Mucosa of gallbladder (tissue), 1 donor: ENCODE data around the gene UNC5A. TPM values are rescaled to one million over a fixed set of nuclear protein-coding genes. Genes with fewer than 3 reads are reported as not detected.

Source experiments
- DNase-seq: peaks from one replicate; pipeline ENCODE4 v3.0.0-alpha.2; 2020; ENCODE audit warnings: low spot score
- total RNA-seq: library from RNA; stranded (reverse); gene quantifications from one replicate; pipeline ENCODE4 v1.2.1, GENCODE V29; 2021
- donor health status: DM: no; HTN: no; CAD: no.

UNC5A gene
- total RNA-seq, 1 donor from 2014 or later: 0.14 TPM

DNA sequence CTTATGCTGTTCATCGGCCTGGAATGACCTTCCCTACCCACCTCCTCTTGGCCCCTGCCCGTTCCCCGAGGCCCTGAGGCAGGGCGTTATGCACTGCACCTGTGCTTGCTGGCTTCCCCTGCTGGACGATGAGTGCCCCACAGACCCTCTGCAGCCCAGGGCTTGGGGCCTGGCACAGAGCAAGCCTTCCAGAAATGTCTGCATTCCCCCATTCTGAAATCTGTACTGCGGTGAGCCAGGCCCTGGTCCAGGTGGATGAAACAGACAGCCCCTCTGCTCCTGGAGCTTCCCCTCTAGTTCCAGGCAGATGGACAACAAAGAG lies 35.0 kb downstream of the UNC5A start:
- no peak for DNase-seq

DNA sequence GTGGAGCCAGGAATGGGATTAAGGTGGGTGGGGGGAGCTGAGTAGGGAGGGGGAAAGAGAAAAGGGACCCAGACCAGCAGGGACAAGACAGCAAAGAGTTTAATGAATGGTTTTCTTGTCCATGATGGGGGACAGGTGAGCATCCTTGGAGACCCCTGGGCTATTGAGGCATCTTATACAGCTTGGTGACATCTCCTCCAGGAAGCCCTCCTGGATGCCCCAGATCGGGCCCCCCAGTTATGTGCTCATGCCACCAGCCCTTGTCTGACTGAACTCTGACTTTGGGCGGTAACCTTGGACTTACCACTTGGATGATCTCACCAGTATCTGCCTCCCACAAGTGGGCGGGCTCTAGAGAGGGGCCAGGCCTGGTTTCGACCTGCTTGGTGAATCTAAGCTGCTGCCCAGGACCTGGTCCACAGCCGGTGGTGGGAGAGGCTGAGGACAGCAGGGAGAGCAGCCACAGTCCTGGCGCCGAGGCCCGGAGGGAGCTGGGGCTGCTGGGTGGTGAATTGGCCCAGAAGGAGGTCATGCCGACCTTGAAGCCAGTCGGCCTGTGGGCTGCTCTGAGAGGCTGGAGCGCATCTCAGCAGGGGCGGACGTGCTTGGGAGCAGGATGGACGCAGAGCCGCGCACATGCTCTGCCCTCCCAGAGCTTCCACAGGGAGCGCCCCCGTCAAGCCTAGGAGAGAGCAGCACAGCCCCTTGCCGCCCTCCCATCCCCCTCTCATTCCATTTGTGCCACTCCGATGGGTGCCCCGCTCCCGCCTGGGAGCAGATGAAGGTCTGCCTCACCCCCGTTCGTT lies 36.2 kb downstream of the UNC5A start:
- DNase-seq: no peak

DNA sequence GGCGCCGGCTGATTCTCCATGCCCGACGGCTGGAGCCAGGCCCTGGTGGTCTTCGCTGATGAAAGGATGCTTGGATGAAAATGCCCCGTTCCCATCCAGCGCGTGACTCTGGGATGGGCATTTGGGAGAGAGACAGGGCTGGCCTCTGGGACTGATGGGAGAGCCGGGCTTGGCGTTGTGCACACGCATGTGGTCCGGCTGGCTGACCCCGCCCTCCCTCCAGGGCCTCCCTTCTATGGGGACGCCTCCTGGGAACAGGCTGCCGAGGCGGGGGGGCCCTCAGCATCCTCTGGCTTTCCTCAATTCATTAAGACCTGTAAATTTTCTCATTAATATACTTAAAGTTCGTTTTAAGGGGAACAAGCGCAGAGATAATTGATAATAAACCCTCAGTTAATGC lies 36.8 kb downstream of the UNC5A start:
- no peak for DNase-seq

DNA sequence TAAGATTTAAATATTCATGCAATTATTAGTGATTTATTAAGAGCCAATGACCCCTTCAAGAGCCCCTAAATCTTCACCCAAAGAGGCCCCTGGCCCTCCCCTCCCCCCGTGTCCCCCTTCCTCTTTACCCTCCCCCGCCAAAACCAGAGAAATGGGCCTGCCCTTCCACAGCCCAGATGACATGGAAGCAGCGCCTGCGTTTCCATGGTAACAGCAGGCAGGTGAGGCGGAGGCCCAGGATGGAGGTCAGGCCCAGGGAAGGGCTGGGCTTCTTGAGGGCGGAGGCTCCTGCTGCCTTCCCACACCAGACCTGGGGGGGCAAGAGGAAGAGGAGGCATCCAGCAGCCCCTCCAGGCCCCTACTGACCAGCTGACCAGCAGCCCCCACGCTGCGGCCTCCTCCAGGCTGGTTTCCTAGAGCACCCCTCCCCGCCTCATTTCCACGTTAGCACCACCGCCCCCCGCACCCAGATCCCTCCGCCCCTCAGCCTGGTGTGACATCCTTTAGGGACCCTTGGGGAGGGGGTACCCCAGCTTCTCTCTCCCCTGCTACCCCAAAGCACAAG lies 37.4 kb downstream of the UNC5A start:
- DNase-seq: no peak

DNA sequence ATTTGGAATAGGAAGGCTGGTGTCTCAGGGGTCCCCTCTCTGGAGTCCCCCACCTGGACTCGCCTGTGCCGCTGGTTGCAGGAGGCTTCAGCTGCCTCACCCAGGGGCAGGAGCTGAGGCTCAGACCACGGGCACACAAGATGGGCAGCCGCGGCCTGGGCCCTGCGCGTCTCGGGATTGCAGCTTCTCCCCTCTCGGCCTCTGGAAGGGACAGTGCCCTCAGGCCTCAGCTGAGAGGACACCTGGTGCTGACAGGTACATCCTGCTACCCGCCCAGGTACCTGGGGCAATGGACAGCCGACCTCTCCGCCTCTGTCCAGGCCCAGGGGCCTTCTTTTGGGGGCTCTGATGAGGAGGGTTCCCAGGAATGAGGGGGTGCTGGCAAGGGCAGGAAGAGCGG lies 38.3 kb downstream of the UNC5A start:
- DNase-seq: no peak

DNA sequence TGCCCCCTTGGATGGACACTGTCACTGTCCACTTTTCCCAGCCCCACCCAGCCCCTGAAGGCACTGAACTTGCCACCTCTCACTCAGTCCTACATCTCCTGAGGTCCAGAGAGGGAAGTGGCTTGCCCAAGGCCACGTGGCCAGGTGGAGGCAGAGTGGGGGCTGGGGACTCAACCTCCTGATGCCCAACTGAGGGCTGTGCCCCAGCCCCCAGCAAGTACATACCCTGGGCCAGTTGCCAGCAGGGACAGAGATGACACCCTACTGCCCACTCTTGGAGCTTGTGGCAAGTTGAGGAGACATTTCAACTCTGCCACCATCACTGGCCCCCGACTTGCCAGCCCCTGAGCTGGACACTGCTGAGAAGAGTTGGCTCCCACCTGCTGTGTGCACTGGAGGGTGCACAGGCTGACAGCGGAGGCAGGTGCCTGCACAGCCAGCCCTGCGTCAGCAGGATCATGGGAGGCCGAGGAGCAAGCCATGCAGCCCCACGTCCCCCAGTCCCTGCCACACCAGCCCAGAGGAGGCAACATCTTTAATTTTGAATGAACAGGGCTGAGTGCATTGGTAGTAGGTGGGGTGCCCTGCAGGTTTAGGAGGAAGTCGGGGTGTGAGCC lies 39.4 kb downstream of the UNC5A start:
- DNase-seq: no peak

DNA sequence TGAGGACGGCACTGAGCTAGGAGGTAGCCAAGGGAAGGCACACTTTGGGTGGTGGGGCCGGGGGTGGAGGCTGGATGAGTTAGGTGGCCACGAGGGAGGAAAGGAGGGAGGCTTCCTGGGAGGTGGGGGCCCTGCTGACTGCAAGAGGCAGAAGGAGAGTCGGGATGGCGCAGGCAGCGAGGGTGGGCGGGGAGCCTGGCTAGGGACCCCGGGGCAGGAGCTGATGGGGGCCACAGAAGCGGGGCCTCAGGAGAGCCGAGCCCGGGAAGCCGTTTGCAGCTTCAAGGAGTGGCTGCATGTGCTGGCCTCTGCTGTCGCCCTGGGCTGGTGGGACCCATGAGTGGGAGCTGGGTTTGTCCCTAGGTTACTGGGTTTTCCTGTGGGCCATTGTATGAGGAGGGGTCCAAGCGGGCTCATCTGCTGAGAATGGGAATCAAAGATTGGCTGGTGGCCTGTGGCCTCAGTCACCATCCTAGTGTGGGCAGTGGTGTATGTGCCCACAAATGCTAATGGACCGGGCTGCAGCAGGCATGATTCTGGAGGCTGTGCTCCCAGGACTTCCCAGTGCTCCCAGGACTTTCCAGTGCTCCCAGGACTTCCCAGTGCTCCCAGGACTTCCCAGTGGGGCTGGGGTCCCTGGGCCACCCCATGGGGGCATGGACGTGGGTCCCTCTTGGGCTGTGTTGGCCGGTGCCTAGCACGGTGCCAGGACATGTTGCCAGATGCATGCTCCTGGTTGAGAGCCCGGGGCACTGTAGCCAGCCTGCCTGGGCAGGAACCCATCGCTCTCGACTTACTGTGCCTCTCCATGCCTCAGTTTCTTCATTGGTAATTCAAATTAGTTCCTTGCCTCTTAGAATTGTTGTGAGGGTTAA lies 40.2 kb downstream of the UNC5A start:
- DNase-seq: no peak

DNA sequence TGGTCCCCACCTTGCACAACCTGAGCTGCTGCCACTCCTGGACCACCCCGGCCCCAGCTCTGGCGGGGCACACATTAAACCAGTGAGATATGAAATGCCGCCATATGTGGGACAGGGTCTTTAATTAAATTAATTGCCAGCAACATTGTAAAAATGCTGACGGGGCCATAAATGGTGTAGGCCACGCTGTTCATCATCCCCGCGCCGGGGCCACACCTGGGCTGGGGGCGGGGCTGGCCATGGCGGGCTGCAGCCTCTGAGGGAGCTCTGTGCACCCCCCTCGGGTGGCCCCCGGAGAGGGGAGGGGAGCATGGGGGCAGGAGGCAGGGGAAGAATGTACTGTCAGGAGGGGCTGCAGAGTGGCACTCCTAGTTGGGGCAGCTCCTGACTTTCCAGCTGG lies 41.0 kb downstream of the UNC5A start:
- no peak for DNase-seq

DNA sequence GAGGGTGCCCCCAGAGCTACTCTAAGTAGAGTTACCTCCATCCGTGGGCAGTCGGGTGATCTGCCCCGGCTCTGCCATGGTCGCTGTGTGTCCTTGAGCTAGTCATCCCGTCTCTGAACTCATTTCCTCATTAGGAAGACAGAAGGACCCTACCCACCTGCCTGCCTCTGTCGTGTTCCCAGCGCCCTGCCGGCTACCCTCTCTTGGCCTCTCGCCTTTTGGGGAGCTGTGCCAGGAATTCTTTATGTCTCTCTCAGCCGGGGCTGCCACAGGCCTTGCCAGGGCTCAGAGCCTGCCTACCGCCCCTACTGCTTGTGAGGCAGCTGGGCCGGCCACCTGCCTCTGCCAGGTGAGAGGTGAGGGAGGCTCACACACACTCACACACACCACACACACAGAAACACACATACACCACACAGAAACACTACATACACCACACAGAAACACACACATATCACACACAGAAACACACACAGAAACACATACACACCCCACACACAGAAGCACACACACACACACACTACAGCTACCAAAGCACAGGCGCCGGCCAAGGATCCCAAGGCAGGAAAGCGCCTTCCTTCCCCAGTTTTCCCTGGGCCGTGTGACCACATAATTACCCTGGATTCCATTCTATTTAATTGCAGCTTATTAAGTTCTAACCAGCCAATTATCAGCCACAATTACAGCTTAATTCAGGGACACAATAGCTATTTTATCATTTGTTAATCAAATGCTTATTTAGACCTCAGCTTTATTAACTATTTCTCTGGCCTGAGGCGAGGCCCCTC lies 41.7 kb downstream of the UNC5A start:
- DNase-seq: no peak

DNA sequence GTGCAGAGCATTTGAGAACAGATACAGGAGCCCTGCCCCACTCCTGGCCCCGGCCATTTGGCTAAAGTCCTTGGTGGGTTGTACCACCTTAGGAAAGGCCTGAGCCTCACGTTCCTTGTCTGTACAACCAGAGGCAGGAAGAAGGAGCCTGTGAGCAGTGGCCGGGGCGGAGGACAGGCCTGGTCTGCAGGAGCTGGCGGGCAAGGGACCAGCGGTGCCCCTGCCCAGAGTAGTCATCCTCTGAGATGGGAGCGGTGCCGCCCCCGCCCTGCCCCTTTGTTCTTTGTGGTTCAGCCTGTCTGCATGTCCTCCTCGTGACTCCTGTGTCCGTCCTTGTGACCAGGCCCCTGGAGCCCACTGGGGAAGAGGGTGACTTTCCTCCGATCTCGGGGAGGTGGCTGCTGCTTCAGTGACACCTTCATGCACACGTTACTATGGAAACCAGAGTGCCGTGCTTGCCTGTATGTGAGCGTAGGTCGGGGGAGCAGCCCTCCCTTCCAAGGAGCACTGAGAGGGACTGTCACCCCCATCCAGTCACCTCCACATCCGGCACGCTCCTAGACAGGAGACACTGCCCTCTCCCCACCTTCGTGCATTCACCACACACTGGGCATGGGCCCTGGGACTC lies 42.9 kb downstream of the UNC5A start:
- no peak for DNase-seq

DNA sequence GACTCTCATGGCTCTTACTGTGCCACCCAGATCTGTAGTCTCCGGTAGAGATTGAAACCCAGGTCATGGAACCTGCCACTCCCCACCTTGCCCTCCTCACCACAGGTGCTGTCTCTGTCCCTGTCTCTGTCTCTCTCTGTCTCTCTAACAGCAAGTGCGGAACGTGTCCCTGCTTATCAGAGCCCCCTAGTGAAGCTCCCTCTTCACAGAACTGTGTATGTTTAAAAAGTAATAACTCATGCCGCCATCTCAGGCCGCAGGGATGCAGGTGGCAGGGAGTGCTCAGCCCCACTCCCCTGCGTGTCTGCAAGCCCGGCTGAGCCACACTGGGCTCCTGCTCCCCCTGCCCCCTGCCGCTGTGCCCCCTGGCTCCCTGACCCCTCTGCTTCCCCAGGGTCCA lies 43.8 kb downstream of the UNC5A start:
- no peak for DNase-seq

DNA sequence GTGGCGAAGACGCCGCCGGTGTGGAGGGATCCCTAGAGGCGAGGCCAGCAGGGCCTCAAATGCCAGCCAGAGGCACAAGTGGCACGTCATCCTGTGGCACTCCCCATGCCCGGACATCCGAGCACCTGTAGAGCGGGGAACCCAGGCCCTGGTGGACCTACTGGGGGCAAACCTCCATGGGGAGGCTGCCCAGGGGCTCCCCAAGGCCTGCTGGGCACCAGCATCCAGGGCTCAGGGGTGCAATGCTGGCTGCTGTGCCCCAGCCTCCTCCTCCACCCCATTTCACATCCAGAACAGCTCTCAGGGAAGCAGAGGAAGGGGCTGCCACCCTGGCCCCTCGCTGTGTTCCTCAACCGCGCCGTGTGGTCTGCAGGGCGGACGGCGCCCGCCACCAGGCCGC lies 45.2 kb downstream of the UNC5A start:
- DNase-seq: no peak

DNA sequence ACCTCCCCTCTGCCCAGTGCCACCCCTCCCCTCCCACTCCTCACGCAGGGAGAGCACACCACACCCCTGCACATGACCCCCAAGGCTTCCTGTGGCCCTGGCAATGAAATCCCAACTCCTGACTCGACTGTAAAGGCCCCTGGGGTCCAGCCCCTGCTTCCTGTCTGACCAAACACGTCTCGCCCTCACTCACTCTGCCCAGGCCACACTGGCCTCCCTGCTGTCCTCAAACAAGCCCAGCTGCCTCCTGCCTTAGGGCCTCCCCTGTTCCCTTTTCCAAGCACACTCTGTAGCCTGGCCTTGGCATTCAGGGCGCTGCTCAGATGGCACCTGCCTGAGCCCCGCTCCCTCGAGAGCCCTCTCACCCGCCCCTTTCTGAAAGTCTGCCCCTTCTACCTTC lies 46.4 kb downstream of the UNC5A start:
- no peak for DNase-seq

DNA sequence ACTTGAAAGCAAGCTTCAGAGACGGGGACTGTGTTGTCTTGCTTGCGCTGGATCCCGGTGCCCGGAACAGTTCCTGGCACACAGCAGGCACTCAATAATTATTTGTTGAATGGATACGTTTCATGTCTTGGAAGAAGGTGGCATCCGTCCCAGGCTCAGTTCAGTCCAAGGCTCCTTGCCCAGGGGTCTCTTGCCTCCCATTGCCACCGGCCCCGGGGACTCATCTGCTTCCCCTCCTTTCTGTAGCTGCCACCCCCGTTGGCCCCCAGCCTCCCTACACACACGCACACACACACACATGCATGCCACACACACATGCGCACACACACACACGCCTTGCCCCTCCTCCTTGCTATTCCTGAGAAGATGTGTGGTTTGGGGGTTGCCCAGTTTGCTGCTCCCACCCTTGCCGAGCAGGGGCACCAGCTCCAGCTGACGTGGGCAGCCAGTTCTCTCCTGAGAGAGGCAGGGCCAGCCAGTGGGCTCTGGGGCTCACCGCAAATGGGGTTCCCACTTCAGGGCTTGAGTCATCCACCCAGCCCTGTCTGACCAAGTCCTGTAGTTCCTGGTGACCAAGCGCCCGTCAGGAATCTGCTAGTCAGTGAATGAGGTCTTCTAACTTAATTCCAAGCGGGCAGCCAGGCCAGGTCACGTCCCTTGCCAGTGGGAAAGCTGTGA lies 47.0 kb downstream of the UNC5A start:
- no peak for DNase-seq

DNA sequence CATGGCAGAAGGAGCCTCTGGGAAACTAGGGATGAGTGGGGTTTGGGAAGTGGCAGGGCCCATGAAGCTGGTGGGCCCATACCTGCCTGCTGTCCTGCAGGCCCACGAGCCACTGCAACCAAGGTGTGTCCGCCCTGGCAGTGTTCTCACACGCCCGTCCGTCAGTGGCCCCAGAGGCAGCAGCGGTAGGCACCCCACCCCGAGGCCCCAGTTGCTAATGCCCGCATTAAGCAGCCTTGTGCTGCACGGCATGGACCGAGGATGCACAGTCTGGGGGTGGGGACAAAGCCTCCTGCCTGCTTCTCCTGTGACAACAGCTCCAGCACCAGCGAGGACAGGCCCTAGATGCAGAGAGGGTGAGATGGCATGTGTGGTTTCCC lies 47.5 kb downstream of the UNC5A start:
- DNase-seq: no peak

DNA sequence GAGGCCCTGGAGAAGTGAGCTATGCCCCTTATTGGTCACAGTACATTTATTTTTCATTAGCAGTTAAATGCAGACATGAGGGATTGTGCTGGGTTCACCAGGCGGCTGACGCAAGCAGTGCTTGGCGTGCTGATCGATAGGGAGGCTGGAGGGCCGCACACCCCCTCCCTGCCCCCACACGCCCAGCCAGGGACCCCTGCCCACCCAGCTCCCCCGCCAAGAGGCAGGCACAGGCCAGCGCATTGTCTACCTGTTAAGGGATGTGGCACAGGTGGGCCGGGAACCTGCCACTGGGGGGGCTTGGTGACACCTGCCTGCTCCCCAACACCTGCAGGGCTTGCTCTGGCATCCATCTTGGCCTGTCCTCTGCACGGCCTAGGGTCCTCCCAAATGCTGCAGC lies 49.6 kb downstream of the UNC5A start:
- no peak for DNase-seq

DNA sequence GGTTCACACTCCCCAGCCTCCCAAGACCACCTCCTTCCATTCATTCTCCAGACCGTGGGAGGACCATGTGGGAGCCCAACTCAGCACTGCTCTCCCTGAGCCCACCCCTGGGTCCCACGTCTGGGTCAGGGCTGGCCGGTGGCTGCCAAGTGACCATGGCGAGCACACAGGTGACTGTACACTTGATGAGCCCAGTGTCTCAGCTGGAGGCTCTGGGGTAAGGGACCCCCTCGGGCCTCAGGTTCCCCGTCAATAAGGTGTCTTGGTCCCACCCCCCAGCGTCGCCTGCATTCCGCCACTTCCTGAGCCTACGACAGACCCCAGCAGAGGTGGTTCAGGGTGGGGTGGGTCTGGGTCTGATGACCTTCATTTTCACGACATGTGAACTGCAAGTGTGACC lies 50.0 kb downstream of the UNC5A start:
- DNase-seq: no peak

DNA sequence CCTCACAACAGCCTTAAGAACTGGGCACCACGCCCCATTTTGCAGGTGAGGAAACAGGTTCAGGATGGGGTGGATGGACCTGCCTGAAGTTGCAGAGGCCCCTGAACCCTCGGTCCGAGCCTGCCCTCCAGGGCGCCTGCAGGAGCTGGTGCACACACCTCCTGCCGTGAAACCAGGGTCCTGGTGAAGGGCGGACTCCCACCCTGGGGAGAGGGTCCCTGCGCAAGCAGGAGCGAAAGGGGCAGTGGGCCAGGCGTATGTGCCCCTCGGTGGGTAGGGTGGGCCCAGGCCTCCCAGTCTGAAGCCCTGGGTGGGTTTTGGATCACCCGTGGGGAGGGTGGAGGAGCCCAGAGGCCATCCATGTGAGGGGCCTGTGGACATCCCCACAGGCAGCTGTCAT lies 50.9 kb downstream of the UNC5A start:
- DNase-seq: no peak

DNA sequence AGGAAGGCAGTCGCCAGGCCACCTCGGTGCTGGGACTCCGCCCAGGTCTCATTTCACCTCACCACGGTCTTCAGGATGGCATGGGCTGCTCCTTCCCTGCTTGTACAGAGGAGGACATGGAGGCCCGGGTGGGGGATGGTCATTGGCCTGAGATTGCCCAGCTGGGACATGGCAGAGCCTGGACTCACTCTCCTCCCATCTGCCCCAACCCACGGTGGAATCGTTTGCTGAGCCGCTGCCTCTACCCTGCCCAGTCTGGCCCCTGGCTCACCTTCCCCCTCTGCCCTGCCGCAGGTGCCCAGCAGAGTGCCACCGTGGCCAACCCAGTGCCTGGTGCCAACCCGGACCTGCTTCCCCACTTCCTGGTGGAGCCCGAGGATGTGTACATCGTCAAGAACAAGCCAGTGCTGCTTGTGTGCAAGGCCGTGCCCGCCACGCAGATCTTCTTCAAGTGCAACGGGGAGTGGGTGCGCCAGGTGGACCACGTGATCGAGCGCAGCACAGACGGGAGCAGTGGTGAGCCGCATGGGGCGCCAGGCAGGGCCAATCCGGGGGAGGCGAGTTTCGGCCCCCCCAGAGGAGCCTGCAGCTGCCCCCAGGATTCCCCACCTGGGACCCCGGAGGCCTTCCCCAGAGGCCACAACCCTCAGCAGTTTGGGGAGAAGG lies 52.1 kb downstream of the UNC5A start:
- DNase-seq: no peak
